Heart left ventricle (tissue), 16 donors: Measurements from ENCODE around the gene E4F1. TPM values are rescaled to one million over a fixed set of nuclear protein-coding genes. Genes with fewer than 3 reads are reported as not detected.

Source experiments
- ATAC-seq, 4 donors: fragments of 200-7000 bp; cut with Tn5 transposase; one replicate each; pipeline ENCODE4 v1.9.1; 2020 to 2022; ENCODE audit warnings: moderate library complexity in 4 of 4, mild to moderate bottlenecking in 3 of 4, moderate number of reproducible peaks in 1 of 4
- DNase-seq, 5 donors: peaks; one replicate each; pipeline ENCODE4 v3.0.0-alpha.2; 2020
- H3K27ac ChIP-seq, 12 donors: fragments of 200-600 bp; sonication (generic) in 4 of 12; one replicate each; pipeline versions ENCODE4 v1.5.0 to v1.8.0; 2016 to 2022; ENCODE audit warnings: mild to moderate bottlenecking in 2 of 12
- H3K27me3 ChIP-seq, 9 donors: fragments of 200-600 bp; sonication (generic) in 2 of 9; one replicate each; pipeline versions ENCODE4 v1.5.1 to v1.8.0; 2016 to 2022; ENCODE audit warnings: mild to moderate bottlenecking in 3 of 9
- H3K36me3 ChIP-seq, 9 donors: fragments of 200-600 bp; sonication (generic) in 2 of 9; one replicate each; pipeline versions ENCODE4 v1.5.0 to v1.8.0; 2018 to 2022; ENCODE audit warnings: mild to moderate bottlenecking in 2 of 9
- H3K4me1 ChIP-seq, 12 donors: fragments of 200-600 bp; sonication (generic) in 4 of 12; one replicate each; pipeline versions ENCODE4 v1.5.0 to v1.8.0; 2016 to 2022; ENCODE audit warnings: mild to moderate bottlenecking in 3 of 12
- H3K4me3 ChIP-seq, 12 donors: fragments of 200-600 bp; sonication (generic) in 4 of 12; one replicate each; pipeline versions ENCODE4 v1.5.0 to v1.8.0; 2017 to 2022; ENCODE audit warnings: mild to moderate bottlenecking in 9 of 12, moderate library complexity in 4 of 12
- H3K9me3 ChIP-seq, 12 donors: fragments of 200-600 bp; sonication (generic) in 4 of 12; one replicate each; pipeline versions ENCODE4 v1.5.0 to v1.8.0; 2016 to 2022; ENCODE audit warnings: mild to moderate bottlenecking in 1 of 12
- CTCF ChIP-seq, 12 donors: fragments of 200-600 bp; sonication (generic) in 4 of 12; IDR thresholded peaks; one replicate each; pipeline versions ENCODE4 v1.5.0 to v1.8.0; 2018 to 2022; ENCODE audit warnings: antibody characterized with exemption in 12 of 12, mild to moderate bottlenecking in 5 of 12
- POLR2A ChIP-seq, 2 donors: fragments of 450-650 bp; IDR thresholded peaks; one replicate each; pipeline ENCODE4 v1.6.1; 2017; ENCODE audit warnings: antibody characterized with exemption in 2 of 2, mild to moderate bottlenecking in 2 of 2, moderate library complexity in 2 of 2
- WGBS, 4 donors: extraction: QIAGEN DNeasy Blood & Tissue Kit in 2 of 4; methylation state at CpG; one replicate each; pipeline versions ENCODE4 v1.1.5 to v1.1.7; 2013 to 2018; 5-methylcytosine and 5-hydroxymethylcytosine counted together
- intact Hi-C, 10 donors: fragments of 100-400 bp; cut with DNase I; formaldehyde crosslinking; loops; one replicate each; pipeline versions ENCODE4 v1.11.1 to v1.14.2; 2022
- polyA plus RNA-seq, 2 donors: library from polyadenylated mRNA; stranded (reverse); fragments of 200-250 nt; gene quantifications; one replicate each; pipeline ENCODE4 v1.2.3, GENCODE V29; 2013
- total RNA-seq, 9 donors: library from RNA; depleted of rRNA in 2 of 9; stranded (reverse); fragments of >200 nt in 2 of 9; fragmentation: NEBNext Ultra II Directional in 3 of 9; extraction: Animal tissue kit (Norgen Biotek cat#: 25700) in 3 of 9; gene quantifications; one replicate each; pipeline versions ENCODE4 v1.1.0 to v1.2.4, GENCODE V29; 2016 to 2023
- donor health status: ischemic (EF 13 %, LVEDD 7.1; RV severe dilation, severe dysfunction).
- donor health status: healthy with polysubstance abuse.
- donor health status: DM: no; HTN: yes; CAD: no.
- donor health status: DM: no; HTN: no; CAD: no.
- donor health status: ischemic (EF 25% LVEDD 6.9; RV normal size, moderate dysfunction).
- donor health status: ischemic (EF 25% LVEDD 5.7; RV mildly dilated, moderate dysfunction).
- donor health status: healthy.
- donor health status: DM: yes; HTN: yes; CAD: no.
- donor health status: ischemic (EF 35%, LVEDD 5.7; RV mildly dilated, moderate dysfunction).
- donor health status: nonischemic (EF 11% LVEDD 7.7; RV severe dilation, severe dysfunction).
- donor health status: DM: yes; HTN: yes; CAD: no.
- donor health status: PGD.
- donor health status: ischemic (EF 29% LVEDD 5.4; RV normal size, mild dysfunction).
- donor health status: nonischemic (EF 23%, LVEDD 6.1; RV moderate dilation, normal function).

The E4F1 gene
- total and polyA plus RNA-seq, 11 donors = 8.4 to 27.3 (median 12.7) TPM

GRCh38 chr16:2243781-2244180, 20.4 kb downstream of the E4F1 start:
- 95 to 97% (median 96%) methylated on average over 10 to 11 of the region's 11 CpGs for WGBS, 4 donors
- DNase-seq = peak in 1 of 5 donors; percentile 22
- H3K27me3 ChIP-seq = no peaks in the 10 kb centered on the region
- no peaks in the 10 kb centered on the region for H3K9me3 ChIP-seq
- intact Hi-C loops = loop anchor here in 1 of 10 donors (10.0 kb wide), 1 partner anchor 89 kb away; the partner anchor contains the start of gene TRAF7
- H3K4me3 ChIP-seq = no peak overlapping the region
- H3K4me1 ChIP-seq = peaks cover 0 to under 1% (median 0%) of the 10 kb centered on the region in 12 donors
- no peak for TF ChIP-seq POLR2A (IDR thresholded peaks at IDR 0.05)
- TF ChIP-seq CTCF (IDR thresholded peaks at IDR 0.05) = no peak
- peaks cover 5 to 80% (median 60%) of the 10 kb centered on the region in 9 donors for H3K36me3 ChIP-seq
- H3K27ac ChIP-seq = no peak overlapping the region
- no peak for ATAC-seq

- H3K27ac ChIP-seq = no peak overlapping the region
- H3K9me3 ChIP-seq = no peaks in the 10 kb centered on the region
- ATAC-seq (peak in 1 of 4 donors; percentile 5), DNase-seq (no peak)
- H3K4me3 ChIP-seq = no peak overlapping the region
- WGBS, 4 donors = 67 to 80% (median 72%) methylated on average over 13 to 17 of the region's 17 CpGs
- TF ChIP-seq POLR2A (IDR thresholded peaks at IDR 0.05) (no peak), CTCF (IDR thresholded peaks at IDR 0.05) (no peak)
- intact Hi-C loops = loop anchor here in 1 of 10 donors (10.0 kb wide), 1 partner anchor 90 kb away; the partner anchor contains the start of gene TRAF7
- no peaks in the 10 kb centered on the region for H3K27me3 ChIP-seq
- H3K4me1 ChIP-seq = no peaks in the 10 kb centered on the region
- H3K36me3 ChIP-seq = peaks cover 5 to 83% (median 58%) of the 10 kb centered on the region in 9 donors
Observed at GRCh38 chr16:2244301-2244700, 20.9 kb downstream of the E4F1 start.

GRCh38 chr16:2244926-2245795, 21.8 kb downstream of the E4F1 start:
- peak in 1 of 5 donors; percentile 26 for DNase-seq
- Histone ChIP-seq H3K4me1 (peaks cover 0 to 8% (median 2%) of the 10 kb centered on the region in 12 donors), H3K27me3 (no peaks in the 10 kb centered on the region), H3K36me3 (peaks cover 5 to 75% (median 54%) of the 10 kb centered on the region in 9 donors), H3K9me3 (no peaks in the 10 kb centered on the region), H3K27ac (no peak overlapping the region), H3K4me3 (no peak overlapping the region)
- intact Hi-C loops = loop anchor here in 1 of 10 donors (10.0 kb wide), 1 partner anchor 90 kb away; the partner anchor contains the start of gene TRAF7
- ATAC-seq = peak in 1 of 4 donors; percentile 5
- WGBS, 4 donors = 93 to 95% (median 94%) methylated on average over 26 to 30 of the region's 30 CpGs
- TF ChIP-seq POLR2A (IDR thresholded peaks at IDR 0.05) (no peak), CTCF (IDR thresholded peaks at IDR 0.05) (no peak)

GRCh38 chr16:2246301-2246885, 23.0 kb downstream of the E4F1 start:
- TF ChIP-seq POLR2A (IDR thresholded peaks at IDR 0.05) (no peak), CTCF (IDR thresholded peaks at IDR 0.05) (no peak)
- H3K36me3 ChIP-seq = peaks cover 5 to 65% (median 54%) of the 10 kb centered on the region in 9 donors
- no peaks in the 10 kb centered on the region for H3K9me3 ChIP-seq
- H3K4me1 ChIP-seq = peaks cover 0 to 15% (median 8%) of the 10 kb centered on the region in 12 donors
- ATAC-seq (no peak), DNase-seq (peak in 1 of 5 donors; percentile 4)
- no peak overlapping the region for H3K4me3 ChIP-seq
- H3K27me3 ChIP-seq = no peaks in the 10 kb centered on the region
- no peak overlapping the region for H3K27ac ChIP-seq
- intact Hi-C loops = loop anchor here in 1 of 10 donors (10.0 kb wide), 1 partner anchor 92 kb away; the partner anchor contains the start of gene TRAF7
- WGBS, 4 donors = 66 to 86% (median 81%) methylated on average over 10 to 18 of the region's 18 CpGs
